Inflammatory macrophage treated with lipopolysaccharide for 4 hours (primary cell): Measurements from ENCODE around the gene CCDC40.
"Not testable (repeated sequence)": the region's sequence is repeated elsewhere in the genome, so short reads cannot be mapped to it uniquely, and the experiment has no call there.

Source experiments
- DNase-seq: peaks from one replicate; pipeline ENCODE4 v3.0.0-alpha.2; 2020

CCDC40 gene

GRCh38 chr17:80035937-80036714 is at the start of gene CCDC40:
TSS of gene CCDC40 (plus strand) at chr17:80036642. CDS start at chr17:80036663, 21 bp downstream.
- peak; percentile 82 for DNase-seq

- DNase-seq, result no peak
Measured at GRCh38 chr17:79987187-79987934, 49.1 kb upstream of the CCDC40 start.

- DNase-seq, result no peak
Measured at GRCh38 chr17:79987935-79988184, 48.6 kb upstream of the CCDC40 start.

GRCh38 chr17:79988185-79988971 is 48.1 kb upstream of the CCDC40 start:
- DNase-seq, result no peak

GRCh38 chr17:79989106-79989835 is 47.2 kb upstream of the CCDC40 start:
- DNase-seq, result no peak

- DNase-seq, result no peak
Measured at GRCh38 chr17:79990051-79990592, 46.3 kb upstream of the CCDC40 start.

- DNase-seq, result no peak
Measured at GRCh38 chr17:79990704-79991103, 45.7 kb upstream of the CCDC40 start.

GRCh38 chr17:79991140-79991923 is 45.1 kb upstream of the CCDC40 start:
- peak; percentile 58 for DNase-seq

- no peak for DNase-seq
Measured at GRCh38 chr17:79991924-79992648, 44.4 kb upstream of the CCDC40 start.

- DNase-seq, result no peak
Measured at GRCh38 chr17:79992649-79993389, 43.6 kb upstream of the CCDC40 start.

- DNase-seq, result peak; percentile 85
Measured at GRCh38 chr17:79993390-79994227, 42.8 kb upstream of the CCDC40 start.

GRCh38 chr17:79994228-79994569 is 42.2 kb upstream of the CCDC40 start:
- DNase-seq, result not testable (repeated sequence)

- no peak for DNase-seq
Measured at GRCh38 chr17:79994602-79995001, 41.8 kb upstream of the CCDC40 start.

GRCh38 chr17:79995696-79996095 is 40.7 kb upstream of the CCDC40 start:
- no peak for DNase-seq

GRCh38 chr17:79996291-79996690 is 40.2 kb upstream of the CCDC40 start:
- no peak for DNase-seq

GRCh38 chr17:79997011-79997660 is 39.3 kb upstream of the CCDC40 start:
- peak; percentile 97 for DNase-seq

GRCh38 chr17:80000136-80000535 is 36.3 kb upstream of the CCDC40 start:
- no peak for DNase-seq

GRCh38 chr17:80000981-80001775 is 35.3 kb upstream of the CCDC40 start:
- no peak for DNase-seq
